Esophagus muscularis mucosa (tissue), 4 donors: ENCODE measurements around the gene FRMD4A. TPM values are rescaled to one million over a fixed set of nuclear protein-coding genes. Genes with fewer than 3 reads are reported as not detected.
"Not testable (repeated sequence)": the region's sequence is repeated elsewhere in the genome, so short reads cannot be mapped to it uniquely, and the experiment has no call there.

ENCODE experiments used
- DNase-seq: peaks from one replicate; pipeline ENCODE4 v3.0.0-alpha.2; 2017; ENCODE audit errors: extremely low spot score
- H3K27ac ChIP-seq, 4 donors: fragments of 200-600 bp; sonication (generic); replicated peaks in 1 of 4; 1 replicate in 3 of 4; 2 replicates in 1 of 4; pipeline ENCODE4 v1.5.1; 2016 to 2019; ENCODE audit warnings: mild to moderate bottlenecking in 1 of 4
- H3K27me3 ChIP-seq, 4 donors: fragments of 200-600 bp; sonication (generic); one replicate each; pipeline versions ENCODE4 v1.5.1 to v1.6.0; 2016 to 2019
- H3K36me3 ChIP-seq, 4 donors: fragments of 200-600 bp; sonication (generic); one replicate each; pipeline ENCODE4 v1.5.1; 2016 to 2019
- H3K4me1 ChIP-seq, 4 donors: fragments of 200-600 bp; sonication (generic); one replicate each; pipeline ENCODE4 v1.5.1; 2016 to 2019
- H3K4me3 ChIP-seq, 4 donors: fragments of 200-600 bp; sonication (generic); 1 replicate in 2 of 4; 2 replicates in 2 of 4; pipeline ENCODE4 v1.5.1; 2016 to 2019; ENCODE audit warnings: mild to moderate bottlenecking in 4 of 4, moderate library complexity in 1 of 4
- H3K9me3 ChIP-seq, 4 donors: fragments of 200-600 bp; sonication (generic); 1 replicate in 3 of 4; 2 replicates in 1 of 4; pipeline ENCODE4 v1.5.1; 2016 to 2019
- CTCF ChIP-seq, 3 experiments: fragments of 200-600 bp in 2 of 3; fragments of 450-650 bp in 1 of 3; sonication (generic) in 2 of 3; IDR thresholded peaks; one replicate each; pipeline ENCODE4 v1.5.1; 2017 to 2019; ENCODE audit warnings: antibody characterized with exemption in 3 of 3, mild to moderate bottlenecking in 2 of 3, moderate library complexity in 1 of 3
- EP300 ChIP-seq: sonication (generic); formaldehyde crosslinking; IDR thresholded peaks from one replicate; pipeline ENCODE4 v1.6.1; 2017; ENCODE audit warnings: antibody characterized with exemption
- POLR2A ChIP-seq: fragments of 450-650 bp; IDR thresholded peaks from one replicate; pipeline ENCODE4 v1.6.1; 2017; ENCODE audit warnings: antibody characterized with exemption, moderate library complexity, mild to moderate bottlenecking, low read depth
- POLR2AphosphoS5 ChIP-seq, 2 donors: sonication (generic); formaldehyde crosslinking; IDR thresholded peaks; one replicate each; pipeline ENCODE4 v1.6.1; 2017; ENCODE audit warnings: antibody characterized with exemption in 2 of 2
- WGBS: methylation state at CpG from one replicate; pipeline ENCODE4 v1.1.5; 2018; 5-methylcytosine and 5-hydroxymethylcytosine counted together
- intact Hi-C: fragments of 100-400 bp; cut with DNase I; formaldehyde crosslinking; loops from one replicate; pipeline ENCODE4 v1.15.1; 2023
- total RNA-seq, 4 donors: library from RNA; depleted of rRNA; stranded (reverse); fragments of >200 nt; gene quantifications; one replicate each; pipeline versions ENCODE4 v1.1.0 to v1.2.1, GENCODE V29; 2016

The FRMD4A gene
- total RNA-seq, 4 donors from 2014 or later: 17.0 to 28.8 (median 21.8) TPM

GRCh38 chr10:13959443-13960359 lies 371.0 kb downstream of the FRMD4A start:
- DNase-seq: no peak
- 36% methylated on average over 12 of the region's 18 CpGs for WGBS
- peak overlapping the region; percentile 75 to 80 (median 78) for H3K27ac ChIP-seq
- TF ChIP-seq CTCF (IDR thresholded peaks at IDR 0.05) (no peak), POLR2AphosphoS5 (IDR thresholded peaks at IDR 0.05) (peak; percentile 55 to 80), POLR2A (no peak), EP300 (no peak)
- H3K27me3 ChIP-seq: no peaks in the 10 kb centered on the region
- H3K4me1 ChIP-seq: peaks cover 17 to 62% (median 55%) of the 10 kb centered on the region in 4 donors
- no peaks in the 10 kb centered on the region for H3K36me3 ChIP-seq
- no peaks in the 10 kb centered on the region for H3K9me3 ChIP-seq
- intact Hi-C loops: loop anchor here (5.0 to 10.0 kb wide), 2 partner anchors 128 to 295 kb away; no protein-coding TSS in a partner anchor
- peak overlapping the region; percentile 30 to 46 (median 40) for H3K4me3 ChIP-seq

GRCh38 chr10:13957856-13958255 lies 372.9 kb downstream of the FRMD4A start:
- DNase-seq: no peak
- TF ChIP-seq EP300 (no peak), POLR2A (no peak), POLR2AphosphoS5 (IDR thresholded peaks at IDR 0.05) (no peak), CTCF (IDR thresholded peaks at IDR 0.05) (no peak)
- 92% methylated on average over 9 of the region's 9 CpGs for WGBS
- peak overlapping the region; percentile 66 to 79 (median 76) for H3K27ac ChIP-seq
- H3K4me1 ChIP-seq: peaks cover 17 to 62% (median 55%) of the 10 kb centered on the region in 4 donors
- intact Hi-C loops: loop anchor here (2.0 to 10.0 kb wide), 3 partner anchors 129 to 293 kb away; no protein-coding TSS in a partner anchor
- no peaks in the 10 kb centered on the region for H3K27me3 ChIP-seq
- no peak overlapping the region for H3K4me3 ChIP-seq
- no peaks in the 10 kb centered on the region for H3K9me3 ChIP-seq
- H3K36me3 ChIP-seq: no peaks in the 10 kb centered on the region

GRCh38 chr10:13956826-13957225 lies 373.9 kb downstream of the FRMD4A start:
- H3K9me3 ChIP-seq: no peaks in the 10 kb centered on the region
- intact Hi-C loops: loop anchor here (2.0 to 10.0 kb wide), 3 partner anchors 130 to 292 kb away; no protein-coding TSS in a partner anchor
- DNase-seq: peak; percentile 94
- TF ChIP-seq POLR2AphosphoS5 (IDR thresholded peaks at IDR 0.05) (peak; percentile 75 to 80), CTCF (IDR thresholded peaks at IDR 0.05) (peak; percentile 66 to 73 (median 70)), POLR2A (no peak), EP300 (no peak)
- peaks cover 17 to 62% (median 55%) of the 10 kb centered on the region in 4 donors for H3K4me1 ChIP-seq
- no peaks in the 10 kb centered on the region for H3K27me3 ChIP-seq
- no peaks in the 10 kb centered on the region for H3K36me3 ChIP-seq
- 36% methylated on average over 8 of the region's 8 CpGs for WGBS
- peak overlapping the region in 1 of 4 donors; percentile 1 for H3K4me3 ChIP-seq
- H3K27ac ChIP-seq: peak overlapping the region; percentile 66 to 79 (median 76)

- Histone ChIP-seq H3K4me1 (peaks cover 13 to 52% (median 44%) of the 10 kb centered on the region in 4 donors), H3K27me3 (no peaks in the 10 kb centered on the region), H3K4me3 (no peak overlapping the region), H3K36me3 (no peaks in the 10 kb centered on the region), H3K27ac (peak overlapping the region in 3 of 4 donors; percentile 66 to 79 (median 76)), H3K9me3 (no peaks in the 10 kb centered on the region)
- no peak for DNase-seq
- 80% methylated on average over 7 of the region's 7 CpGs for WGBS
- no peak for TF ChIP-seq POLR2AphosphoS5 (IDR thresholded peaks at IDR 0.05)
- no peak for TF ChIP-seq POLR2A
- TF ChIP-seq EP300: no peak
- no peak for TF ChIP-seq CTCF (IDR thresholded peaks at IDR 0.05)
- intact Hi-C loops: loop anchor here (2.0 to 10.0 kb wide), 3 partner anchors 132 to 291 kb away; no protein-coding TSS in a partner anchor
Measured at GRCh38 chr10:13955409-13956068, 375.2 kb downstream of the FRMD4A start.

GRCh38 chr10:13954195-13954594 lies 376.5 kb downstream of the FRMD4A start:
- intact Hi-C loops: loop anchor here (10.0 kb wide), 1 partner anchor 289 kb away; no protein-coding TSS in a partner anchor
- WGBS: 96% methylated on average over 8 of the region's 8 CpGs

More at GRCh38 chr10:13954195-13954594, 376.5 kb downstream of the FRMD4A start:
- H3K9me3 ChIP-seq, H3K4me3 ChIP-seq, H3K36me3 ChIP-seq, H3K27ac ChIP-seq, H3K27me3 ChIP-seq, DNase-seq: not testable (repeated sequence)
- peaks cover 6 to 44% (median 31%) of the 10 kb centered on the region in 4 donors for H3K4me1 ChIP-seq
